ENCODE data around the gene SLC25A34. TPM values are rescaled to one million over a fixed set of nuclear protein-coding genes. Genes with fewer than 3 reads are reported as not detected.

SLC25A34 gene
- total RNA-seq, 1 donor from 2014 or later, result 0.73 TPM

DNA sequence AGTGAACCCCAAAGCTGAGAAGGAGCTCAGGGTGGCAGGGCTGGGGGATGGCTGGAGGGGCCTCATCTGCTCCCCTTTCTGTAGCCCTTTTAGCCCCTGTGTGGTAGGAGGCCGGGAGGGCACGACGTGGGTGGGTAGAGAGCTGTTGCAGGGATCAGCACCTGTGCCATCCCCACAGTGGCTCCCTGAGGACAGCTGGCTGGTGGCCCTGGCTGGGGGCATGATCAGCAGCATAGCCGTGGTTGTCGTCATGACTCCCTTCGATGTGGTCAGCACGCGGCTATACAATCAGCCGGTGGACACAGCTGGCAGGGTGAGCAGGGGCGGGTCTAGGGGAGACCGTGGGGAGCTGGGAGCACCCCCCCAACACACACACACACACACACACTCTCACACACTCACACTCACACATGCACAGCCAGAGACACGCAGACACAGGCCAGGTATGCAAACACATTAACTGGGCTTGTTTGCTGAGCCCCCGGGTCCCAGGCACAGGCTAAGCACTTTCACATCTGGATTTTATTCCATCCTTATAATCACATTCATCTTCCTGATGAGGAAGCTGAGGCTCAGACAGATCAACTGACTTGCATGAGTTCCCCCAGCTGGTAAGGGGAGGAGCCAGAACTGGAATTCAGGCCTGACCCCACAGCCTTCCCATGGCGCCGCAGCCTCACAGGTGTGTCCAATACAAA, 2.5 kb downstream of the SLC25A34 start:
- H3K9ac ChIP-seq (ENCODE audit: low read length), result no peak overlapping the region

DNA sequence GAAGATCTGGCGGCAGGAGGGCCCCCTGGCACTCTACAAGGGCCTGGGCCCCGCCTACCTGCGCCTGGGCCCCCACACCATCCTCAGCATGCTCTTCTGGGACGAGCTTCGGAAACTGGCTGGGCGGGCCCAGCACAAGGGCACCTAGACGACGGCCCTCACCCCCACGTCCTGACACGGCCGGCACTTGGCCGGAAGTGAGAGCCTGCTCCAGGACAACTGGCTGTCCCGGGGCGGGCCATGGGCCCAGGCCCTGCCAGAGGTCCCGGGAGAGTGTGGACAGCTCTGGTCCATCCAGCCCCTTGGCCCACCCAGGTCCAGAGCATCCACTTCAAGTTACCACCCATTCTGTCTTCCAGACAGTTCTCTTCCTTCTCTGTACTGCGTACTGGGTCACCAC, 3.2 kb downstream of the SLC25A34 start:
- no peak for DNase-seq (ENCODE audit: low read depth)
- H3K9ac ChIP-seq (ENCODE audit: low read length), result no peak overlapping the region
- no peaks in the 10 kb centered on the region for H3K36me3 ChIP-seq (ENCODE audit: insufficient read depth, low read length)
- Mint-ChIP-seq H3K27ac (ENCODE audit: unreplicated experiment) (no peak overlapping the region), H3K4me1 (ENCODE audit: low read depth, unreplicated experiment) (no peaks in the 10 kb centered on the region), H3K9me3 (ENCODE audit: unreplicated experiment) (no peaks in the 10 kb centered on the region), H3K27me3 (ENCODE audit: low read depth, unreplicated experiment) (peaks cover 3% of the 10 kb centered on the region), H3K36me3 (ENCODE audit: low read depth, unreplicated experiment) (no peaks in the 10 kb centered on the region), H3K4me3 (ENCODE audit: unreplicated experiment) (no peak overlapping the region)
- H3K4me1 ChIP-seq (ENCODE audit: insufficient read depth, low read length), result no peaks in the 10 kb centered on the region
- no peak overlapping the region for H2AFZ ChIP-seq (ENCODE audit: low read depth, low read length)
- no peak overlapping the region for H3K4me2 ChIP-seq (ENCODE audit: low read length)
- no peaks in the 10 kb centered on the region for H3K9me3 ChIP-seq (ENCODE audit: insufficient read depth, low read depth, low read length)
- H3K27ac ChIP-seq (ENCODE audit: low read depth, low read length), result no peak overlapping the region
- no peak for FAIRE-seq
- TF ChIP-seq, protein P1, sequence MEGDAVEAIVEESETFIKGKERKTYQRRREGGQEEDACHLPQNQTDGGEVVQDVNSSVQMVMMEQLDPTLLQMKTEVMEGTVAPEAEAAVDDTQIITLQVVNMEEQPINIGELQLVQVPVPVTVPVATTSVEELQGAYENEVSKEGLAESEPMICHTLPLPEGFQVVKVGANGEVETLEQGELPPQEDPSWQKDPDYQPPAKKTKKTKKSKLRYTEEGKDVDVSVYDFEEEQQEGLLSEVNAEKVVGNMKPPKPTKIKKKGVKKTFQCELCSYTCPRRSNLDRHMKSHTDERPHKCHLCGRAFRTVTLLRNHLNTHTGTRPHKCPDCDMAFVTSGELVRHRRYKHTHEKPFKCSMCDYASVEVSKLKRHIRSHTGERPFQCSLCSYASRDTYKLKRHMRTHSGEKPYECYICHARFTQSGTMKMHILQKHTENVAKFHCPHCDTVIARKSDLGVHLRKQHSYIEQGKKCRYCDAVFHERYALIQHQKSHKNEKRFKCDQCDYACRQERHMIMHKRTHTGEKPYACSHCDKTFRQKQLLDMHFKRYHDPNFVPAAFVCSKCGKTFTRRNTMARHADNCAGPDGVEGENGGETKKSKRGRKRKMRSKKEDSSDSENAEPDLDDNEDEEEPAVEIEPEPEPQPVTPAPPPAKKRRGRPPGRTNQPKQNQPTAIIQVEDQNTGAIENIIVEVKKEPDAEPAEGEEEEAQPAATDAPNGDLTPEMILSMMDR (IDR thresholded peaks at IDR 0.05; ENCODE audit: insufficient read depth, low read depth, low read length), result no peak
- H4K20me1 ChIP-seq (ENCODE audit: insufficient read depth, low read length), result no peaks in the 10 kb centered on the region
- H3K27me3 ChIP-seq (ENCODE audit: insufficient read depth, low read length), result no peaks in the 10 kb centered on the region
- H3K4me3 ChIP-seq (ENCODE audit: insufficient read depth, low read depth, low read length), result no peak overlapping the region
- H3K79me2 ChIP-seq (ENCODE audit: insufficient read depth, low read length), result no peaks in the 10 kb centered on the region

More for the DNA sequence above, 2.5 kb downstream of the SLC25A34 start:
- Mint-ChIP-seq H3K27ac (ENCODE audit: unreplicated experiment) (no peak overlapping the region), H3K27me3 (ENCODE audit: low read depth, unreplicated experiment) (peaks cover 3% of the 10 kb centered on the region), H3K36me3 (ENCODE audit: low read depth, unreplicated experiment) (no peaks in the 10 kb centered on the region), H3K4me3 (ENCODE audit: unreplicated experiment) (peak overlapping the region; percentile 27), H3K9me3 (ENCODE audit: unreplicated experiment) (no peaks in the 10 kb centered on the region), H3K4me1 (ENCODE audit: low read depth, unreplicated experiment) (no peaks in the 10 kb centered on the region)
- no peak for TF ChIP-seq EZH2 (IDR thresholded peaks at IDR 0.05; ENCODE audit: insufficient read depth, low read length)
- TF ChIP-seq, protein P1 (IDR thresholded peaks at IDR 0.05; ENCODE audit: insufficient read depth, low read depth, low read length), result no peak
- Histone ChIP-seq H3K79me2 (ENCODE audit: insufficient read depth, low read length) (no peaks in the 10 kb centered on the region), H2AFZ (ENCODE audit: low read depth, low read length) (no peak overlapping the region), H3K27ac (ENCODE audit: low read depth, low read length) (no peak overlapping the region), H4K20me1 (ENCODE audit: insufficient read depth, low read length) (no peaks in the 10 kb centered on the region), H3K9me3 (ENCODE audit: insufficient read depth, low read depth, low read length) (no peaks in the 10 kb centered on the region), H3K4me3 (ENCODE audit: insufficient read depth, low read depth, low read length) (no peak overlapping the region), H3K36me3 (ENCODE audit: insufficient read depth, low read length) (no peaks in the 10 kb centered on the region), H3K4me1 (ENCODE audit: insufficient read depth, low read length) (no peaks in the 10 kb centered on the region), H3K4me2 (ENCODE audit: low read length) (no peak overlapping the region), H3K27me3 (ENCODE audit: insufficient read depth, low read length) (no peaks in the 10 kb centered on the region)
- FAIRE-seq (no peak), DNase-seq (ENCODE audit: low read depth) (no peak)

DNA sequence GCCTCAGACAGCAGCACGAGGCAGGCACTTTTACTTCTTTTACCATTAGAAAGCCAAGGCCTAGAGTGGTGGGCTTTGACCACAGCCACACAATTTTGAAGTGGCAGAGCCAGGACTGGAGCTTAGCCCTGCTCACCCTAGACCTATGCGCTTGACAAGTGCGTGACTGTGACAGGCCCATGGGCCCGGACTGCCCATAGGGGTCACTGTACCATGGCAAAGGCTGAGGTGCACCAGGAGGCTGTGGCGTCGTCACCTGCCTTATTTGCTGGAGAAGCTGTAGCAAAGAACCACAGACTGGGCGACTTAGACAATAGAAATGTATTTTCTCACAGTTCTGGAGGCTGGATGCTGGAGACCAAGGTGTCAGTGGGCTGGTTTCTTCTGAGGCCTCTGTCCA, 3.7 kb downstream of the SLC25A34 start:
- Histone ChIP-seq H4K20me1 (ENCODE audit: insufficient read depth, low read length) (no peaks in the 10 kb centered on the region), H3K27me3 (ENCODE audit: insufficient read depth, low read length) (no peaks in the 10 kb centered on the region), H3K79me2 (ENCODE audit: insufficient read depth, low read length) (no peaks in the 10 kb centered on the region), H3K36me3 (ENCODE audit: insufficient read depth, low read length) (no peaks in the 10 kb centered on the region), H3K9ac (ENCODE audit: low read length) (no peak overlapping the region), H3K9me3 (ENCODE audit: insufficient read depth, low read depth, low read length) (no peaks in the 10 kb centered on the region), H3K4me3 (ENCODE audit: insufficient read depth, low read depth, low read length) (no peak overlapping the region), H2AFZ (ENCODE audit: low read depth, low read length) (no peak overlapping the region), H3K27ac (ENCODE audit: low read depth, low read length) (no peak overlapping the region), H3K4me1 (ENCODE audit: insufficient read depth, low read length) (no peaks in the 10 kb centered on the region), H3K4me2 (ENCODE audit: low read length) (no peak overlapping the region)
- FAIRE-seq, result no peak
- H3K27ac Mint-ChIP-seq (ENCODE audit: unreplicated experiment), result no peak overlapping the region
- TF ChIP-seq, protein P1 (IDR thresholded peaks at IDR 0.05; ENCODE audit: insufficient read depth, low read depth, low read length), result no peak
- no peak for TF ChIP-seq EZH2 (IDR thresholded peaks at IDR 0.05; ENCODE audit: insufficient read depth, low read length)
- no peaks in the 10 kb centered on the region for H3K9me3 Mint-ChIP-seq (ENCODE audit: unreplicated experiment)
- H3K27me3 Mint-ChIP-seq (ENCODE audit: low read depth, unreplicated experiment), result peaks cover 7% of the 10 kb centered on the region
- no peak overlapping the region for H3K4me3 Mint-ChIP-seq (ENCODE audit: unreplicated experiment)
- no peak for DNase-seq (ENCODE audit: low read depth)
- no peaks in the 10 kb centered on the region for H3K4me1 Mint-ChIP-seq (ENCODE audit: low read depth, unreplicated experiment)
- H3K36me3 Mint-ChIP-seq (ENCODE audit: low read depth, unreplicated experiment), result no peaks in the 10 kb centered on the region

Data from astrocyte (in vitro differentiated cells and primary cell).